ENCODE data around the gene UNC119B.
"Not testable (repeated sequence)": the region's sequence is repeated elsewhere in the genome, so short reads cannot be mapped to it uniquely, and the experiment has no call there.

UNC119B gene

DNA sequence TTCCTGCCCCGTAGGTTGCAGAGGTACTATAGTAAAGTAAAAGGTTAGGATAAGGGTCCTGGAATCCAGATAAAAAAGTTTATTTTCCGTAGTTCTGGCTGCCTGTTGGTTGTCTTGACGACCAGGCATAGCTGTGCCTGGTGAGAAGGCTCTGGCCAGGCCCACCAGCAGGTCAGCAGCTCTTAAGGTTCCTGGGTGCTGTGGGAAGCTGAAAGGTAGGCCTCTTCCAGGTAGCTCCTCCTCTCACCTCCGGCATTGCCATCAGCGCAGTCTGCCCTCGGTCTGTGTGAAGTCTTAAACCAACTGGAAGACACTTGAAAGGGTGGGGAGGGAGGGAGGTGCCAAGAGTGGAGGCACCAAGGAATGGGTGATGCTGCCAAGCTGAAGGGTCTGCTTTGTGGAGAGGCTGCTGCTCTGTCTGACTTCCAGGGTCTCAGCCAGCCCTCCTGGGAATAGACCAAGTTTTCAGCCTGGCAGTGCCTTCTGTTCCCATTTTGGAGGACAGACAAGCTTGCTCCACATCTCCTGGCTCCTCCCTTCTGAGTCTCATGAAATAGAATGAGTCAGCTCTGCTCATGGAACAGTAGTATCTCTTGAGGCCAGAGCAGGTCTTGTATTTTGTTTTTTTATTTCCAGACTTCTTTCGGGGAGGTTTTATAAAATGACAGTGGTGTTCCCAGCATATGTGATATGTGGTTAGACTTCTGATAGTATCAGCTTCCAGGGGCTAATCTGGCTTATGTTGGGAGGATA lies 10.2 kb downstream of the UNC119B start:
- Mint-ChIP-seq H3K27me3 (no peaks in the 10 kb centered on the region), H3K4me3 (no peak overlapping the region), H3K9me3 (no peaks in the 10 kb centered on the region), H3K36me3 (ENCODE audit: low read depth) (peaks cover 45% of the 10 kb centered on the region), H3K27ac (no peak overlapping the region), H3K4me1 (peaks cover 28% of the 10 kb centered on the region)
- ATAC-seq (no peak), DNase-seq (no peak)

DNA sequence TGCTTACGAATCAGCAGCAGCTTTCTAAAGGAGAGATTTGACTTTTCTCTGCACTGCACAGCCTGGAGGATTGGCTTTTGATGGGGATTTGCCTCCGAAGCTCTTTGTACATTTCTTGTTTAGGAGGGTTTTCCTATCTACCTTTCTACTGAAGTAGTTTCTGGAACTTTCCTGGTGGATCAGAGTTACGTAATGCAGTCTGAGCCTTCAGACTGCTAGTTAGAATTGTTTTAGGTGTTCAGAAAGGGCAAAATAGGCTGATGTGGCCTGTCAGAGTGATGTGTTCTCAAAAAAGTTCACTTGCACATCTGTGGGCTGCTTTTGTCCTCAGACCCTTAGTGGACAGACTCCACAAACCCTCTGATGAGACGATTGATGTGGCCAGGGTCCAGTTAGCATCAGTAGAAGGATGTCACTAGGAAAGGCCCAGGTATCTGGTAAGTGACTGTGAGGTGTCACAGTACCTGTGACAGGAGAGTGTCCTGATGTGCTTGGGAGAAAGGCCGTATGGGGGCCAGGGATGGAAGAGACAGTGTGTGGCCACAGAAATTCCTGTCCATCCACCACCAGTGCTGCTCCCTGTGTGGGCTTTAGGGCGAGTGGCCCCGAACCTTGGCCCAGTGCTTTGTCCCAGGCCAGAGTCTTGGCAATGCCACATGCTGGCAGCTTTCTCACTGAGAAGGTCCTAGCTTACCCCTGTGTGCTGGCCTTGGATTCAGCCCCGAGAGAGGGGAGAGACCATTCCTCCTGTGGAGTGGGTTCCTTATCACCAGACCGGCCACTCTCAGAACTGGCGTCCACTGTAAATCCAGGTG lies 10.9 kb downstream of the UNC119B start:
- H3K9me3 Mint-ChIP-seq, result no peaks in the 10 kb centered on the region

DNA sequence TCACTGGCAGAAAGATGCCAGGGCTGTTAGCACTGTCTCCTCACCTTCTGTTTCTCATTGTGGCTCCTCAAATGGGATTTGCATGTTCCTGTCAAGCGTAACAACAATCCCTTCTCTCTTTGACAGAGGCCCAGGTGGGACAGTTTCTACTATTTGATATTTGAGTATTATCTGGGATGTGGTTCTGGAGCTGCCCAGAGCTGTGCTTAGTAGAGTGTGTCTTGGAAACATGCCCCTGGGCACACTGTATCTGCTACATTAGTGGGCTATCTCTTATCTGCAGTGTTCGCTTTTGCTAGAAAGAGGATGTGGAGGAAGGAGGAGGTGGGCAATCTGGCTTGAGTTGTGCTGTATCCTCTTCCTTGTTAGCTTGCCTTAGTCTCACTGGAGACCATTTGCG lies 11.6 kb downstream of the UNC119B start:
- DNase-seq (no peak), ATAC-seq (no peak)
- no peaks in the 10 kb centered on the region for H3K27me3 Mint-ChIP-seq
- no peak overlapping the region for H3K27ac Mint-ChIP-seq
- peaks cover 38% of the 10 kb centered on the region for H3K36me3 Mint-ChIP-seq (ENCODE audit: low read depth)
- no peaks in the 10 kb centered on the region for H3K9me3 Mint-ChIP-seq
- peaks cover 35% of the 10 kb centered on the region for H3K4me1 Mint-ChIP-seq
- H3K4me3 Mint-ChIP-seq, result no peak overlapping the region

More for the DNA sequence above, 10.9 kb downstream of the UNC119B start:
- no peak for ATAC-seq
- Mint-ChIP-seq H3K36me3 (ENCODE audit: low read depth) (peaks cover 44% of the 10 kb centered on the region), H3K4me3 (no peak overlapping the region), H3K4me1 (peaks cover 32% of the 10 kb centered on the region), H3K27ac (no peak overlapping the region), H3K27me3 (no peaks in the 10 kb centered on the region)
- DNase-seq, result no peak

DNA sequence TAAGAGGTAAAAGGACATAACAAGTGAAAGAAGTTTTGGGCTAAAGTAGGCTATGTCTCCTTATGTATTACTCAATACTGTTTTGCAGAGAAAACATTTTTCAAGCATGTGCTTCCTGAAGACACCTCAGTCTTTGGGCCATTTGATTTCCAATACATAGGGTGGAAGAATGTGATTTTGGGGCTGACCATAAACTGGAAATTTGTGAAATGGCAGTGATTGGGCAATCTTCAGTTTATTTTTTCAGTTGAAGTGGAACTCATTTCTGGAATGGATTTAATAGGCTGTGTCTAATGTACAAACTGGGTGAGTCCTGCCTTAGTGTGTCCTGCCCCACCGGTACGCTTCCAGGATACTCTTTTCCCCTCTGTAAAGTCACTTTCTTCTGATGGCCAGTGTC lies 12.5 kb downstream of the UNC119B start:
- peaks cover 35% of the 10 kb centered on the region for H3K4me1 Mint-ChIP-seq
- no peak overlapping the region for H3K27ac Mint-ChIP-seq
- H3K36me3 Mint-ChIP-seq (ENCODE audit: low read depth), result peaks cover 35% of the 10 kb centered on the region
- no peak overlapping the region for H3K4me3 Mint-ChIP-seq
- ATAC-seq (no peak), DNase-seq (no peak)
- no peaks in the 10 kb centered on the region for H3K27me3 Mint-ChIP-seq
- H3K9me3 Mint-ChIP-seq, result no peaks in the 10 kb centered on the region

DNA sequence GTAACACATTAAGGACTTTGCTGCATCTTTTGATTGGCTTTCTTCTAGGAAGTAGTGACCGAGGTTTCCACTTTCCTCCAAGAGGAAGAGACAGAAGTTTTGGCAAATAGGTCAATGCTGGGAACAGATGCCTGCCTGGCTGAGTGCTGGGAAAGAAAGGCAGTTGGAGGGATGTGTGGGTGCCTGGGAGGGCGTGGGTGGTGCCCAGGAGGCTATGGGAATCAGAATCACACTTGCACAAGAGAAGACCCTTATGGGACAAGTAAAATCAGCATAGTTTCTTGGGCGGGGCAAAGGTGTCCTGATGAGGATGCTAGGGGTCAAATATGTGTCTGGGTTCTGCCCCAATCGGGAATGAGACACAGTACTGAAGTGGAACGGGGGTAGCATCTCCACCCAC lies 14.5 kb downstream of the UNC119B start:
- no peak for ATAC-seq
- H3K4me3 Mint-ChIP-seq, result peak overlapping the region; percentile 84
- no peaks in the 10 kb centered on the region for H3K9me3 Mint-ChIP-seq
- peaks cover 20% of the 10 kb centered on the region for H3K4me1 Mint-ChIP-seq
- no peak for DNase-seq
- H3K36me3 Mint-ChIP-seq (ENCODE audit: low read depth), result peaks cover 25% of the 10 kb centered on the region
- H3K27me3 Mint-ChIP-seq, result no peaks in the 10 kb centered on the region
- H3K27ac Mint-ChIP-seq, result no peak overlapping the region

DNA sequence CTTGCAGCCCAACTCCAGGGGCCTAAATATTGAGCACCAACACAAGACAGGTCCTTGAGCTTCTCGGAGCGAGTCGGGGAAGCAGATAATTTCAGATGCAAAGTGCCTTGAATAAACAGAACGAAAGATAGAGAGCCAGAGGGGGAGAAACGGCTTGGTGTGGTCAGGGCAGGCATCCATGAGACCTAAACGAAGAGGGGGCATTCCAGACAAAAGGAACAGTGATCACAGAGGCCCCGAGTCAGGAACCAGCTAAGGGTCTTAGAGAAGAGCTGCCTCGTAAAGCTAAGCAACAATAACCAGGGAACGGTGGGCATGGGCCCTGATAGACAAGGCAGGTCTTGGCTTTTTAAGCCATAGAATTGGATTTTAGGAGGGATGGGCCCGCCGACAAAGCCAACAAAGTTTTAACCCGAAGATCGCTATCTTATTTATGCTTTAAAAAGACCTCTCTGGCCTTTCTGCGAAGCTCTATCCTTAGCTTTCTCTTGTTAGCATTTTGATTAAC lies 14.9 kb downstream of the UNC119B start:
- ATAC-seq, result no peak
- H3K27me3 Mint-ChIP-seq, result no peaks in the 10 kb centered on the region
- DNase-seq, result no peak
- H3K4me3 Mint-ChIP-seq, result peak overlapping the region; percentile 84
- no peak overlapping the region for H3K27ac Mint-ChIP-seq
- H3K9me3 Mint-ChIP-seq, result no peaks in the 10 kb centered on the region
- H3K4me1 Mint-ChIP-seq, result peaks cover 20% of the 10 kb centered on the region
- peaks cover 24% of the 10 kb centered on the region for H3K36me3 Mint-ChIP-seq (ENCODE audit: low read depth)

DNA sequence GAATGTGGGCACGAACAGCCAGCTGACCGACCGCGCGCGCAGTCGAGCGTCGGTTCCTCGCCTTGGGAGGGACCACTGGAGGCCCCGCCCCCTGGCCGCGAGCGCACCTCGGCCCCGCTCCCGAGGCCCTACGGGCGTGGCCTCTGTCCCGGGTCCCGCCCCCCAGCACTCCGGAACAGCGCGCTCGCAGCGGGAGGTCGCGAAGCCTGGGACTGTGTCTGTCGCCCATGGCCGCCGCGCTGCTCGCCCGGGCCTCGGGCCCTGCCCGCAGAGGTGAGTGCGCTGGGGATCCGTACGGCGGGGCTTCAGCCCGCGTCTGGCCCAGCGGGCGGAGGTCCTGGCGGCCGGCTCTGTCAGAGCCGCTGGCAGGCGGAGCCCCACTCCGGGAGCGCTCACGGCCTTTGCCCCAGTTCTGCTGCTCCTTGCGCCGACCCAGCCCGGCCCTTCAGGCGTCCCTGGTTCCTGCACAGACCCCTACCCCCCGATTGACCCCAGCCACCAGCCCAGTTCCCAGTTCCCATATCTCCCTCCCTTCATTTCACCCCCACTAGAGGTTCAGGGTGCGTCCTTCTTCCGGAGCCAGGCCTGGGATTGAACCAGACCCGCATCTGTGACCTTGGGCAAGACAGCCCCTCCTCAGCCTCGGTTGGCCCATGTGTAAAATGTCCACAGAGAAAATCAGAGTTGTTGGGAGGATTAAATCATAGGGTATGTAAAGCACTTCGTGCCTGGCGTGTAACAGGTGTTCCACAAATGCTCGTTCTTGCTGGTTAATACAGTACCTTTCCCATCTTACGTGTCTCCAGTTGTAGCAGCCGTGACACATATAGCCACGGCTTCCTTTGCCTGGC lies 15.6 kb downstream of the UNC119B start, which contains the start of gene ACADS:
Gene ACADS, plus strand, starts transcription at position 168 of the 851 bp plus-strand sequence. Its CDS starts 60 bp downstream, at position 228.
- ATAC-seq, result peak; percentile 100
- peak within 1 kb of the TSS; percentile 84 for H3K4me3 Mint-ChIP-seq
- H3K36me3 Mint-ChIP-seq (ENCODE audit: low read depth), result peaks cover 21% of the 10 kb centered on the region
- H3K27ac Mint-ChIP-seq, result peak within 1 kb of the TSS; percentile 61
- peak; percentile 95 for DNase-seq
- peaks cover 16% of the 10 kb centered on the region for H3K4me1 Mint-ChIP-seq
- no peaks in the 10 kb centered on the region for H3K27me3 Mint-ChIP-seq
- H3K9me3 Mint-ChIP-seq, result no peaks in the 10 kb centered on the region

GRCh38 chr12:120726510-120726793 lies 16.2 kb downstream of the UNC119B start:
- peak overlapping the region; percentile 61 for H3K27ac Mint-ChIP-seq
- H3K27me3 Mint-ChIP-seq, result no peaks in the 10 kb centered on the region
- H3K4me1 Mint-ChIP-seq, result peaks cover 15% of the 10 kb centered on the region
- ATAC-seq (no peak), DNase-seq (no peak)
- no peaks in the 10 kb centered on the region for H3K9me3 Mint-ChIP-seq
- peaks cover 17% of the 10 kb centered on the region for H3K36me3 Mint-ChIP-seq (ENCODE audit: low read depth)
- peak overlapping the region; percentile 84 for H3K4me3 Mint-ChIP-seq

DNA sequence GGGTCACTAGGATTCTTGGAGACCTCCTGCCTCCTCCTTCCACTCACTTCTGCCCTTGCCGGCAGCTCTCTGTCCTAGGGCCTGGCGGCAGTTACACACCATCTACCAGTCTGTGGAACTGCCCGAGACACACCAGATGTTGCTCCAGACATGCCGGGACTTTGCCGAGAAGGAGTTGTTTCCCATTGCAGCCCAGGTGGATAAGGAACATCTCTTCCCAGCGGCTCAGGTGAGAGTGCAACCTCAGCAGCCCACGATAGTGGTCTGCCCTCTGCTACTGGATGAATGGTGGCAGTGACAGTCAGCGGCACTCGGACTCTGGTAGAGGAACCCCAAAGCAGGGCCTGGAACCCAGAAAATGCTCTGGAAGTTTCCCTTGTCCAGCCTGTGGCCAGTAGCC lies 16.7 kb downstream of the UNC119B start:
- Mint-ChIP-seq H3K4me1 (peaks cover 15% of the 10 kb centered on the region), H3K4me3 (no peak overlapping the region), H3K27ac (no peak overlapping the region), H3K36me3 (ENCODE audit: low read depth) (peaks cover 14% of the 10 kb centered on the region), H3K27me3 (no peaks in the 10 kb centered on the region), H3K9me3 (no peaks in the 10 kb centered on the region)
- ATAC-seq (no peak), DNase-seq (no peak)

GRCh38 chr12:120732198-120732597 lies 21.9 kb downstream of the UNC119B start:
- H3K4me1 Mint-ChIP-seq; ATAC-seq; H3K27ac Mint-ChIP-seq; H3K36me3 Mint-ChIP-seq (ENCODE audit: low read depth); H3K9me3 Mint-ChIP-seq; H3K27me3 Mint-ChIP-seq; DNase-seq; H3K4me3 Mint-ChIP-seq: not testable (repeated sequence)

DNA sequence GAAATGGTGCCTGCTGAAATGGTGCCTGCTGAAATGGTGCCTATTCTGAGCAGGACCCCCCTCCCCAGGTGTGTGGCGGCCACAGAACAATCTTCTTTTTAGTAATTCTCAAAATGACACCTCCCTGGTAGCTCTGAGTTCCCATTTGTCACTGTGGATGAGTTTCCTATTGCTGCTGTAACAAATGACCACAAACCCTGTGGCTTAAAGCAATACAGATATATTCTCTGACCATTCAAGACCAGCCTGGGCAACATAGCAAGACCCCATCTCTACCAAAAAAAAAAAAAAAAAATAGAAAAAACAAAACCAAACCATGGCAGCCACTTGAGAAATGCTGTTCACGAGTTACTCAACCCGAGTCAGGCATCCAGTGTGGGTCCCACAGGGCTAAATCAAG lies 23.3 kb downstream of the UNC119B start:
- ATAC-seq (no peak), DNase-seq (no peak)
- no peaks in the 10 kb centered on the region for H3K9me3 Mint-ChIP-seq
- no peaks in the 10 kb centered on the region for H3K27me3 Mint-ChIP-seq
- H3K27ac Mint-ChIP-seq, result no peak overlapping the region
- no peak overlapping the region for H3K4me3 Mint-ChIP-seq
- H3K4me1 Mint-ChIP-seq, result no peaks in the 10 kb centered on the region
- peaks cover 6% of the 10 kb centered on the region for H3K36me3 Mint-ChIP-seq (ENCODE audit: low read depth)

DNA sequence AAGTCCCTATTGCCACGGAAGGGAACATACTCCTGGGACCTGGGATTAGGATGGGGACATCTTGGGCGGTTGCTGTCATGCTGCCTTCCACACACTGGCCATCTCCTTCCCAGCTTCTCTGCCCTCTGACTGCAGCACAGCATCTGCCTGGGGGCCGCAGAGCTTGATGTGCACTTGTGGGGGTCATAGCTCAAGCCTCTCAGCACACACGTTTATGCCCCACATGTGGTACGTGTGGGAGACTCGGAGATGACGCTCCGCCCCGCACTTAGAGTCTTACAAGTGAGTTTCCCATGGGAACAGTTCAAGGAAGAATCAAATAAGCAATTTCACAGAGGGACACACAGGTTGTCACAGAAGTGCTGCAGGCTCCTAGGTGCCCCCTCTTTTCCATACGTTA lies 24.0 kb downstream of the UNC119B start:
- Mint-ChIP-seq H3K27me3 (no peaks in the 10 kb centered on the region), H3K4me3 (no peak overlapping the region), H3K36me3 (ENCODE audit: low read depth) (peaks cover 6% of the 10 kb centered on the region), H3K4me1 (no peaks in the 10 kb centered on the region), H3K9me3 (no peaks in the 10 kb centered on the region), H3K27ac (no peak overlapping the region)
- DNase-seq (no peak), ATAC-seq (no peak)

GRCh38 chr12:120735181-120735580 lies 24.9 kb downstream of the UNC119B start:
- peaks cover 2% of the 10 kb centered on the region for H3K36me3 Mint-ChIP-seq (ENCODE audit: low read depth)
- H3K4me1 Mint-ChIP-seq, result no peaks in the 10 kb centered on the region
- H3K9me3 Mint-ChIP-seq, result no peaks in the 10 kb centered on the region
- H3K27ac Mint-ChIP-seq, result no peak overlapping the region
- H3K27me3 Mint-ChIP-seq, result no peaks in the 10 kb centered on the region
- DNase-seq (no peak), ATAC-seq (no peak)
- H3K4me3 Mint-ChIP-seq, result no peak overlapping the region
